ENCODE measurements around the gene ABHD15. TPM values are rescaled to one million over a fixed set of nuclear protein-coding genes. Genes with fewer than 3 reads are reported as not detected.
A peak's percentile ranks its signal among the peaks of the same experiment; 100 is the strongest.

Gene ABHD15
- total and polyA plus RNA-seq, 9 of the 15 experiments (the other 6 are each of a cell fraction or from before 2014, with no cell fraction given): 0.85 to 4.2 (median 2.1) TPM

DNA sequence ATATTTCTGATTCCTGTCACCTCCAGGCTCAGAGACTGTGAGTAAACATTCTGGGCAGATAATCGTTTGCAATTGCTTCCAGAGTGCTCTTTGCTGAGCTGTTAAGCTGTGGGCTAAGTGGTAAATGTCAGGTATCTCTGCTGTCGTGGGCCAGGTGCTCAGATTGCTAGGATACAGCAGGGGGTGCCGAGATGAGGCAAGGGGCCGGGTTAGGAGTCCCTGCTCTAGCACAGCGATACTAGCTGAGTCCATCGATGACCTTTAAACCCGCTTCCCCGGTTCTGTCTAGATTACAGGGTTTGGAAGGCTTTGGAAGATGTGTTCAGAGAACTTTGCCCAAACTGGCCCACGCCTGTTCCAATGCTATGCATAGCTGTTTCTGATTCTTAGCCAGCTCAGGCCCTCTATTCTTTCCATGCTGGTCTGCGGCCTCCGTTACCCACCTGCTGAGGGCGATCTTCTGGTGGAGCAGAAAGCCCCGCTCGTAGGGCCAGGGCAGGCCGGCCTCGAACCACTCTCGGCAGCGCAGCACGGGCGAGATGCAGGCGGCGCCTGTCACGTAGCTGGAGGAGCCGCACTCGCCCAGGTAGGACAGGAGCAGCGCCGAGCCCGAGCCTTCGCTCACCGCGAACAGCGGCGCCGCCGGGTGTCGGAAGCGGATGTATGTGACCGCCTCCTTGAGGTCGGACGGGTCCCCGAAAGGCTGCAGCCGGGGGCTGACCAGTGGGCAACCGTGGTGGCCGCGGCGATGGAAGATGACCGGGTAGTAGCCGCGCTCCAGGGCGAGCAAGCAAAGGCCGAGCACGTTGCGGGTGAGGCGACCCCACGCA, 979 bp downstream of the ABHD15 start:
- Histone ChIP-seq H3K4me1 (replicated peaks in 1 of 2; ENCODE audit: control insufficient read depth in 2 of 2, insufficient read depth in 2 of 2, low read length in 2 of 2) (peaks cover 3 to 42% of the 10 kb centered on the region in 2 experiments; a peak in 4 of 5 replicates), H3K9me1 (ENCODE audit: control insufficient read depth, insufficient read depth, low read length) (no peaks in the 10 kb centered on the region), H4K20me1 (replicated peaks; ENCODE audit: control insufficient read depth, insufficient read depth, low read length) (peaks cover 9% of the 10 kb centered on the region), H2AFZ (ENCODE audit: low read depth, low read length) (no peak overlapping the region), H3K4me2 (ENCODE audit: insufficient read depth, low read length) (no peak overlapping the region), H3K27me3 (ENCODE audit: control insufficient read depth in 2 of 2, insufficient read depth in 2 of 2, low read length in 2 of 2) (no peaks in the 10 kb centered on the region; a peak in 1 of 5 replicates), H3K36me3 (ENCODE audit: control insufficient read depth, insufficient read depth, low read length) (no peaks in the 10 kb centered on the region), H3K27ac (ENCODE audit: extremely low read depth, low read depth, low read length) (no peak overlapping the region), H3K4me3 (no peak overlapping the region), H3K79me2 (ENCODE audit: control insufficient read depth, insufficient read depth, low read length) (no peaks in the 10 kb centered on the region), H3K9ac (ENCODE audit: insufficient read depth in 1 of 2, low read depth in 2 of 2, low read length in 2 of 2) (peak overlapping the region in 1 of 2 experiments; percentile 40; a peak in 1 of 4 replicates), H3K9me3 (replicated peaks; ENCODE audit: control insufficient read depth, insufficient read depth, low read depth, low read length) (no peaks in the 10 kb centered on the region)
- TF ChIP-seq, protein P1, sequence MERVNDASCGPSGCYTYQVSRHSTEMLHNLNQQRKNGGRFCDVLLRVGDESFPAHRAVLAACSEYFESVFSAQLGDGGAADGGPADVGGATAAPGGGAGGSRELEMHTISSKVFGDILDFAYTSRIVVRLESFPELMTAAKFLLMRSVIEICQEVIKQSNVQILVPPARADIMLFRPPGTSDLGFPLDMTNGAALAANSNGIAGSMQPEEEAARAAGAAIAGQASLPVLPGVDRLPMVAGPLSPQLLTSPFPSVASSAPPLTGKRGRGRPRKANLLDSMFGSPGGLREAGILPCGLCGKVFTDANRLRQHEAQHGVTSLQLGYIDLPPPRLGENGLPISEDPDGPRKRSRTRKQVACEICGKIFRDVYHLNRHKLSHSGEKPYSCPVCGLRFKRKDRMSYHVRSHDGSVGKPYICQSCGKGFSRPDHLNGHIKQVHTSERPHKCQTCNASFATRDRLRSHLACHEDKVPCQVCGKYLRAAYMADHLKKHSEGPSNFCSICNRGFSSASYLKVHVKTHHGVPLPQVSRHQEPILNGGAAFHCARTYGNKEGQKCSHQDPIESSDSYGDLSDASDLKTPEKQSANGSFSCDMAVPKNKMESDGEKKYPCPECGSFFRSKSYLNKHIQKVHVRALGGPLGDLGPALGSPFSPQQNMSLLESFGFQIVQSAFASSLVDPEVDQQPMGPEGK (CRISPR knock-in tag; IDR thresholded peaks at IDR 0.05; ENCODE audit: borderline replicate concordance): no peak
- TF ChIP-seq RBFOX2 (IDR thresholded peaks at IDR 0.05; ENCODE audit: low read depth, low read length): 0 out of 2 replicates have a peak, but pooled peaks have one; percentile 16
- WGBS (ENCODE audit: insufficient coverage, low coverage, missing lambda C conversion rate): 85% methylated on average over 25 of the region's 55 CpGs
- ChIA-PET POLR2A (interaction anchor here (0.7 kb wide), 1 partner anchor 11 kb away, joined by 3 read pairs; no protein-coding TSS in a partner anchor), CTCF (ENCODE audit: low intra/inter-chr PET ratio) (no interaction called here)
- no peak for FAIRE-seq
- no TSS peak for BruUV-seq (replicated peaks)
- DNase-seq (ENCODE audit: extremely low read depth in 1 of 4, low spot score in 3 of 4): no peak
- intact Hi-C loops (cut with micrococcal nuclease): no loop called here
- ATAC-seq: no peak
- in situ Hi-C loops (cut with MboI): no loop called here
